MM.1S (cell line): ENCODE data around the gene TUBGCP3.

Experiments
- EZH2phosphoT487 ChIP-seq: fragments of 300-600 bp; sonication (generic); IDR thresholded peaks from 2 replicates; pipeline ENCODE4 v1.6.1; 2018; ENCODE audit warnings: antibody characterized with exemption, low read length
- TF ChIP-seq, protein P1 (sequence below): fragments of 300-600 bp; sonication (generic); IDR thresholded peaks from 2 replicates; pipeline ENCODE4 v1.5.1; 2016; ENCODE audit warnings: antibody characterized with exemption, low read length, mixed read lengths

GRCh38 chr13:112438515-112438914 lies 149.4 kb downstream of the TUBGCP3 start:
- TF ChIP-seq, protein P1, sequence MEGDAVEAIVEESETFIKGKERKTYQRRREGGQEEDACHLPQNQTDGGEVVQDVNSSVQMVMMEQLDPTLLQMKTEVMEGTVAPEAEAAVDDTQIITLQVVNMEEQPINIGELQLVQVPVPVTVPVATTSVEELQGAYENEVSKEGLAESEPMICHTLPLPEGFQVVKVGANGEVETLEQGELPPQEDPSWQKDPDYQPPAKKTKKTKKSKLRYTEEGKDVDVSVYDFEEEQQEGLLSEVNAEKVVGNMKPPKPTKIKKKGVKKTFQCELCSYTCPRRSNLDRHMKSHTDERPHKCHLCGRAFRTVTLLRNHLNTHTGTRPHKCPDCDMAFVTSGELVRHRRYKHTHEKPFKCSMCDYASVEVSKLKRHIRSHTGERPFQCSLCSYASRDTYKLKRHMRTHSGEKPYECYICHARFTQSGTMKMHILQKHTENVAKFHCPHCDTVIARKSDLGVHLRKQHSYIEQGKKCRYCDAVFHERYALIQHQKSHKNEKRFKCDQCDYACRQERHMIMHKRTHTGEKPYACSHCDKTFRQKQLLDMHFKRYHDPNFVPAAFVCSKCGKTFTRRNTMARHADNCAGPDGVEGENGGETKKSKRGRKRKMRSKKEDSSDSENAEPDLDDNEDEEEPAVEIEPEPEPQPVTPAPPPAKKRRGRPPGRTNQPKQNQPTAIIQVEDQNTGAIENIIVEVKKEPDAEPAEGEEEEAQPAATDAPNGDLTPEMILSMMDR, result no peak
- no peak for TF ChIP-seq EZH2phosphoT487
